ENCODE data around the gene RUFY3. TPM values are rescaled to one million over a fixed set of nuclear protein-coding genes. Genes with fewer than 3 reads are reported as not detected.
A peak's percentile ranks its signal among the peaks of the same experiment; 100 is the strongest.

The RUFY3 gene
- total and polyA plus RNA-seq, 9 of the 15 experiments (the other 6 are each of a cell fraction or from before 2014, with no cell fraction given): 4.2 to 31.1 (median 21.5) TPM

DNA sequence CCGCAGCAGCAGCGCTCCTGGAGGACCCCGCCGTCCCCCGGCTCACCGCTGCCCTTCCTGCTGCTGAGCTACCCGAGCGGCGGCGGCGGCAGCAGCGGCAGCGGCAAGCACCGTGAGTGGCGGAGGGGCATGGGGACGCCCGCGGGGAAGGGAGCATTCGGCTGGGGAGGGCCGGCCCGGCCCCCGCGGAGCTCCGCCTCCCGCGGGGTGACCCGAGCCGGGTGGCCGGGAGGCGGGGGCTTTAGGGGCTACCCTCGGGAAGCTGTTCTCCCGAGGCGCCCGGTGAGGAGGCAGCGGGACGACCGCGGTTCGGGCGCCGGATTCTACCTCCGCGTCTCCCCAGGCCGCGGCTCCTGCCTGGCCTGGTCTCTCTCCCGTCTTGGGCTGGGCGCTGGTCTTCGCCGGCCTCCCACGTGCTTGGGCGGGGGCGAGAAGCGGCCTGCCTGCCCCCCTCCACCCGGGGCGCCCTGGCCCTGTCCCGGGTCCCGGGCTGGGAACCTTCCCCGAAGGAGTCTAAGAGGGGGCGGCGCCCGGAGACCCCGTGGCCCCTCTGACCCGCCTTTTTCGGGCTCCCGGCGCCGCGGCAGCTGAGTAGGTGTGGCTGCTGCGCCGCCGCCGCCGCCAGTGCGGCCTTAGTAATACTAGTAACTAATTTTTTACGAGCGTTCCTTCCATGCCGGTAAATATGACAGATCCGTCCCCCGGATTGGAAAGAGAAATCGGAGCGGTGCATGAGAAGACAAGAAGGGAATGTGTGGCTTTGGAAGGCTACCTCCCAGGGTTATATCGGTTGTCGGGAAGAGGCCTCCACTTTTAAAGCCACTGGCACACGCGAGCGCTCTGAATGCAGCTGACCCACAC lies 16.4 kb upstream of the RUFY3 start (continued):
- TF ChIP-seq, protein P1, sequence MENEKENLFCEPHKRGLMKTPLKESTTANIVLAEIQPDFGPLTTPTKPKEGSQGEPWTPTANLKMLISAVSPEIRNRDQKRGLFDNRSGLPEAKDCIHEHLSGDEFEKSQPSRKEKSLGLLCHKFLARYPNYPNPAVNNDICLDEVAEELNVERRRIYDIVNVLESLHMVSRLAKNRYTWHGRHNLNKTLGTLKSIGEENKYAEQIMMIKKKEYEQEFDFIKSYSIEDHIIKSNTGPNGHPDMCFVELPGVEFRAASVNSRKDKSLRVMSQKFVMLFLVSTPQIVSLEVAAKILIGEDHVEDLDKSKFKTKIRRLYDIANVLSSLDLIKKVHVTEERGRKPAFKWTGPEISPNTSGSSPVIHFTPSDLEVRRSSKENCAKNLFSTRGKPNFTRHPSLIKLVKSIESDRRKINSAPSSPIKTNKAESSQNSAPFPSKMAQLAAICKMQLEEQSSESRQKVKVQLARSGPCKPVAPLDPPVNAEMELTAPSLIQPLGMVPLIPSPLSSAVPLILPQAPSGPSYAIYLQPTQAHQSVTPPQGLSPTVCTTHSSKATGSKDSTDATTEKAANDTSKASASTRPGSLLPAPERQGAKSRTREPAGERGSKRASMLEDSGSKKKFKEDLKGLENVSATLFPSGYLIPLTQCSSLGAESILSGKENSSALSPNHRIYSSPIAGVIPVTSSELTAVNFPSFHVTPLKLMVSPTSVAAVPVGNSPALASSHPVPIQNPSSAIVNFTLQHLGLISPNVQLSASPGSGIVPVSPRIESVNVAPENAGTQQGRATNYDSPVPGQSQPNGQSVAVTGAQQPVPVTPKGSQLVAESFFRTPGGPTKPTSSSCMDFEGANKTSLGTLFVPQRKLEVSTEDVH (IDR thresholded peaks at IDR 0.05; ENCODE audit: low read depth, partially characterized antibody): no peak
- no peak for TF ChIP-seq STAT5A (IDR thresholded peaks at IDR 0.05; ENCODE audit: borderline replicate concordance, low read length)
- TF ChIP-seq CC2D1A (IDR thresholded peaks at IDR 0.05): no peak
- TF ChIP-seq, protein P2, sequence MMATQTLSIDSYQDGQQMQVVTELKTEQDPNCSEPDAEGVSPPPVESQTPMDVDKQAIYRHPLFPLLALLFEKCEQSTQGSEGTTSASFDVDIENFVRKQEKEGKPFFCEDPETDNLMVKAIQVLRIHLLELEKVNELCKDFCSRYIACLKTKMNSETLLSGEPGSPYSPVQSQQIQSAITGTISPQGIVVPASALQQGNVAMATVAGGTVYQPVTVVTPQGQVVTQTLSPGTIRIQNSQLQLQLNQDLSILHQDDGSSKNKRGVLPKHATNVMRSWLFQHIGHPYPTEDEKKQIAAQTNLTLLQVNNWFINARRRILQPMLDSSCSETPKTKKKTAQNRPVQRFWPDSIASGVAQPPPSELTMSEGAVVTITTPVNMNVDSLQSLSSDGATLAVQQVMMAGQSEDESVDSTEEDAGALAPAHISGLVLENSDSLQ (IDR thresholded peaks at IDR 0.05): no peak
- TF ChIP-seq SIN3A (IDR thresholded peaks at IDR 0.05; ENCODE audit: borderline replicate concordance in 2 of 2, control insufficient read depth in 1 of 2, low read depth in 2 of 2, low read length in 2 of 2): peak; percentile 37 to 81; a peak in 3 of 4 replicates
- no peak for TF ChIP-seq PHB (CRISPR knock-in tag; IDR thresholded peaks at IDR 0.05)
- TF ChIP-seq, protein P3, sequence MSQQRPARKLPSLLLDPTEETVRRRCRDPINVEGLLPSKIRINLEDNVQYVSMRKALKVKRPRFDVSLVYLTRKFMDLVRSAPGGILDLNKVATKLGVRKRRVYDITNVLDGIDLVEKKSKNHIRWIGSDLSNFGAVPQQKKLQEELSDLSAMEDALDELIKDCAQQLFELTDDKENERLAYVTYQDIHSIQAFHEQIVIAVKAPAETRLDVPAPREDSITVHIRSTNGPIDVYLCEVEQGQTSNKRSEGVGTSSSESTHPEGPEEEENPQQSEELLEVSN (IDR thresholded peaks at IDR 0.05; ENCODE audit: borderline replicate concordance in 1 of 2, extremely low read depth in 1 of 2, insufficient read depth in 1 of 2, insufficient read length in 1 of 2, low read depth in 1 of 2, low read length in 1 of 2, poor library complexity in 1 of 2, severe bottlenecking in 1 of 2): peak; percentile 93
- no peak for TF ChIP-seq NUFIP1 (IDR thresholded peaks at IDR 0.05; ENCODE audit: partially characterized antibody)
- no peak for TF ChIP-seq SMARCE1 (IDR thresholded peaks at IDR 0.05)
- TF ChIP-seq FOXK2 (conservative IDR thresholded peaks at IDR 0.05 in 1 of 2, IDR thresholded peaks at IDR 0.05 in 1 of 2; ENCODE audit: low read depth in 2 of 2): 0 out of 4 replicates have a peak, but pooled peaks of 1 of the 2 experiments have one; percentile 24
- TF ChIP-seq BRCA1 (IDR thresholded peaks at IDR 0.05): no peak
- TF ChIP-seq BRCA1 (CRISPR knock-in tag; IDR thresholded peaks at IDR 0.05): no peak
- TF ChIP-seq C11orf30 (IDR thresholded peaks at IDR 0.05; ENCODE audit: low read depth): no peak
- TF ChIP-seq ZNF780A (CRISPR knock-in tag; IDR thresholded peaks at IDR 0.05): no peak
- TF ChIP-seq TFAM (CRISPR knock-in tag; conservative IDR thresholded peaks at IDR 0.05): no peak
- no peak for TF ChIP-seq SRSF7 (optimal IDR thresholded peaks at IDR 0.05; ENCODE audit: low read depth, low read length)
- peak; percentile 5; the same call in 1 of the 2 replicates for TF ChIP-seq TEAD4 (IDR thresholded peaks at IDR 0.05; ENCODE audit: low read length)
- TF ChIP-seq TEAD4 (CRISPR knock-in tag; IDR thresholded peaks at IDR 0.05; ENCODE audit: borderline replicate concordance): no peak
- TF ChIP-seq, protein P4, sequence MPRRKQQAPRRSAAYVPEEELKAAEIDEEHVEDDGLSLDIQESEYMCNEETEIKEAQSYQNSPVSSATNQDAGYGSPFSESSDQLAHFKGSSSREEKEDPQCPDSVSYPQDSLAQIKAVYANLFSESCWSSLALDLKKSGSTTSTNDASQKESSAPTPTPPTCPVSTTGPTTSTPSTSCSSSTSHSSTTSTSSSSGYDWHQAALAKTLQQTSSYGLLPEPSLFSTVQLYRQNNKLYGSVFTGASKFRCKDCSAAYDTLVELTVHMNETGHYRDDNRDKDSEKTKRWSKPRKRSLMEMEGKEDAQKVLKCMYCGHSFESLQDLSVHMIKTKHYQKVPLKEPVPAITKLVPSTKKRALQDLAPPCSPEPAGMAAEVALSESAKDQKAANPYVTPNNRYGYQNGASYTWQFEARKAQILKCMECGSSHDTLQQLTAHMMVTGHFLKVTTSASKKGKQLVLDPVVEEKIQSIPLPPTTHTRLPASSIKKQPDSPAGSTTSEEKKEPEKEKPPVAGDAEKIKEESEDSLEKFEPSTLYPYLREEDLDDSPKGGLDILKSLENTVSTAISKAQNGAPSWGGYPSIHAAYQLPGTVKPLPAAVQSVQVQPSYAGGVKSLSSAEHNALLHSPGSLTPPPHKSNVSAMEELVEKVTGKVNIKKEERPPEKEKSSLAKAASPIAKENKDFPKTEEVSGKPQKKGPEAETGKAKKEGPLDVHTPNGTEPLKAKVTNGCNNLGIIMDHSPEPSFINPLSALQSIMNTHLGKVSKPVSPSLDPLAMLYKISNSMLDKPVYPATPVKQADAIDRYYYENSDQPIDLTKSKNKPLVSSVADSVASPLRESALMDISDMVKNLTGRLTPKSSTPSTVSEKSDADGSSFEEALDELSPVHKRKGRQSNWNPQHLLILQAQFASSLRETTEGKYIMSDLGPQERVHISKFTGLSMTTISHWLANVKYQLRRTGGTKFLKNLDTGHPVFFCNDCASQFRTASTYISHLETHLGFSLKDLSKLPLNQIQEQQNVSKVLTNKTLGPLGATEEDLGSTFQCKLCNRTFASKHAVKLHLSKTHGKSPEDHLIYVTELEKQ (CRISPR knock-in tag; IDR thresholded peaks at IDR 0.05): no peak
- peak; percentile 94 for TF ChIP-seq EGR1 (conservative IDR thresholded peaks at IDR 0.05)

Measured in K562 (cell line).